Osteoblast (primary cell): ENCODE results near the gene DCUN1D5. TPM values are rescaled to one million over a fixed set of nuclear protein-coding genes. Genes with fewer than 3 reads are reported as not detected.

Source experiments
- DNase-seq: peaks from one replicate; pipeline ENCODE4 v3.0.0; 2011; ENCODE audit warnings: low spot score, mixed read lengths; ENCODE audit not compliant: insufficient read length; ENCODE audit errors: missing footprints
- H2AFZ ChIP-seq: 2 replicates; pipeline ENCODE4 v1.6.0; 2011; ENCODE audit warnings: mild to moderate bottlenecking, low read length
- H3K27ac ChIP-seq: 2 replicates; pipeline ENCODE4 v1.5.1; 2011; ENCODE audit warnings: mild to moderate bottlenecking, low read depth, low read length, moderate library complexity
- H3K27me3 ChIP-seq: 2 replicates; pipeline ENCODE4 v1.6.0; 2012; ENCODE audit warnings: mild to moderate bottlenecking, control low read depth, inconsistent platforms, low read length, moderate library complexity; ENCODE audit not compliant: insufficient read depth
- H3K36me3 ChIP-seq: 2 replicates; pipeline ENCODE4 v1.5.1; 2011; ENCODE audit warnings: mild to moderate bottlenecking, low read length, control low read depth, moderate library complexity; ENCODE audit not compliant: insufficient read depth
- H3K4me1 ChIP-seq: 2 replicates; pipeline ENCODE4 v1.5.1; 2011; ENCODE audit warnings: mild to moderate bottlenecking, low read length, control low read depth, moderate library complexity; ENCODE audit not compliant: insufficient read depth
- H3K4me2 ChIP-seq: 2 replicates; pipeline ENCODE4 v1.6.0; 2011; ENCODE audit warnings: mild to moderate bottlenecking, low read length; ENCODE audit not compliant: insufficient read depth
- H3K4me3 ChIP-seq: fragments of 200-600 bp; sonication (generic); 3 replicates; pipeline ENCODE4 v1.5.1; 2012; ENCODE audit warnings: mild to moderate bottlenecking, low read length, inconsistent platforms; ENCODE audit not compliant: insufficient read depth
- H3K79me2 ChIP-seq: 2 replicates; pipeline ENCODE4 v1.6.0; 2012; ENCODE audit warnings: mild to moderate bottlenecking, low read length, control low read depth, inconsistent platforms; ENCODE audit not compliant: insufficient read depth
- H3K9me3 ChIP-seq: 2 replicates; pipeline ENCODE4 v1.5.1; 2011; ENCODE audit warnings: low read depth, low read length, control low read depth
- H4K20me1 ChIP-seq: 2 replicates; pipeline ENCODE4 v1.6.0; 2012; ENCODE audit warnings: mild to moderate bottlenecking, low read length, control low read depth; ENCODE audit not compliant: insufficient read depth
- CTCF ChIP-seq: IDR thresholded peaks from 2 replicates; pipeline ENCODE4 v1.5.1; 2011; ENCODE audit warnings: mild to moderate bottlenecking, low read depth, low read length, moderate library complexity; ENCODE audit errors: extremely low read depth
- total RNA-seq: library from RNA; depleted of rRNA; stranded (reverse); fragments of >200 nt; gene quantifications from 2 replicates; pipeline ENCODE4 v1.2.3, GENCODE V29; 2012

Gene DCUN1D5
- total RNA-seq, 1 donor = 60.1 TPM

GRCh38 chr11:103111400-103111799, 19.4 kb upstream of the DCUN1D5 start:
- Histone ChIP-seq H3K4me1 (peaks cover 20% of the 10 kb centered on the region), H4K20me1 (no peaks in the 10 kb centered on the region), H3K9me3 (no peaks in the 10 kb centered on the region), H3K79me2 (peaks cover 31% of the 10 kb centered on the region), H2AFZ (no peak overlapping the region), H3K27me3 (no peaks in the 10 kb centered on the region), H3K27ac (no peak overlapping the region), H3K4me3 (no peak overlapping the region), H3K4me2 (peak overlapping the region; percentile 94), H3K36me3 (no peaks in the 10 kb centered on the region)
- DNase-seq = peak; percentile 17
- TF ChIP-seq CTCF = no peak

- Histone ChIP-seq H3K36me3 (no peaks in the 10 kb centered on the region), H4K20me1 (no peaks in the 10 kb centered on the region), H3K4me2 (peak overlapping the region; percentile 94), H2AFZ (peak overlapping the region; percentile 96), H3K4me1 (peaks cover 20% of the 10 kb centered on the region), H3K27ac (peak overlapping the region; percentile 92), H3K79me2 (peaks cover 31% of the 10 kb centered on the region), H3K9me3 (no peaks in the 10 kb centered on the region), H3K27me3 (no peaks in the 10 kb centered on the region), H3K4me3 (peak overlapping the region; percentile 92)
- peak; percentile 57 for TF ChIP-seq CTCF
- peak; percentile 55 for DNase-seq
Observed at GRCh38 chr11:103110391-103110790, 18.4 kb upstream of the DCUN1D5 start.

- Histone ChIP-seq H3K27ac (peak overlapping the region; percentile 92), H4K20me1 (no peaks in the 10 kb centered on the region), H3K36me3 (no peaks in the 10 kb centered on the region), H3K4me1 (peaks cover 20% of the 10 kb centered on the region), H2AFZ (peak overlapping the region; percentile 96), H3K4me3 (peak overlapping the region; percentile 92), H3K9me3 (no peaks in the 10 kb centered on the region), H3K4me2 (peak overlapping the region; percentile 94), H3K27me3 (peaks cover 3% of the 10 kb centered on the region), H3K79me2 (peaks cover 31% of the 10 kb centered on the region)
- TF ChIP-seq CTCF = no peak
- no peak for DNase-seq
Observed at GRCh38 chr11:103109818-103110388, 17.9 kb upstream of the DCUN1D5 start.

GRCh38 chr11:103108933-103109817, 17.2 kb upstream of the DCUN1D5 start, which contains the start of gene DYNC2H1:
Gene DYNC2H1 (plus strand): TSS chr11:103109426. CDS start chr11:103109575, 149 bp downstream.
- H3K9me3 ChIP-seq = no peaks in the 10 kb centered on the region
- no peaks in the 10 kb centered on the region for H3K36me3 ChIP-seq
- H3K4me3 ChIP-seq = peak within 1 kb of the TSS; percentile 92
- peaks cover 20% of the 10 kb centered on the region for H3K4me1 ChIP-seq
- H4K20me1 ChIP-seq = no peaks in the 10 kb centered on the region
- peak; percentile 45 for TF ChIP-seq CTCF
- peak; percentile 92 for DNase-seq
- H3K27ac ChIP-seq = peak within 1 kb of the TSS; percentile 92
- H3K79me2 ChIP-seq = peaks cover 28% of the 10 kb centered on the region
- peak within 1 kb of the TSS; percentile 100 for H2AFZ ChIP-seq
- H3K27me3 ChIP-seq = peaks cover 7% of the 10 kb centered on the region
- H3K4me2 ChIP-seq = peak within 1 kb of the TSS; percentile 94
